Measurements from ENCODE around the gene F13A1.

F13A1 gene

DNA sequence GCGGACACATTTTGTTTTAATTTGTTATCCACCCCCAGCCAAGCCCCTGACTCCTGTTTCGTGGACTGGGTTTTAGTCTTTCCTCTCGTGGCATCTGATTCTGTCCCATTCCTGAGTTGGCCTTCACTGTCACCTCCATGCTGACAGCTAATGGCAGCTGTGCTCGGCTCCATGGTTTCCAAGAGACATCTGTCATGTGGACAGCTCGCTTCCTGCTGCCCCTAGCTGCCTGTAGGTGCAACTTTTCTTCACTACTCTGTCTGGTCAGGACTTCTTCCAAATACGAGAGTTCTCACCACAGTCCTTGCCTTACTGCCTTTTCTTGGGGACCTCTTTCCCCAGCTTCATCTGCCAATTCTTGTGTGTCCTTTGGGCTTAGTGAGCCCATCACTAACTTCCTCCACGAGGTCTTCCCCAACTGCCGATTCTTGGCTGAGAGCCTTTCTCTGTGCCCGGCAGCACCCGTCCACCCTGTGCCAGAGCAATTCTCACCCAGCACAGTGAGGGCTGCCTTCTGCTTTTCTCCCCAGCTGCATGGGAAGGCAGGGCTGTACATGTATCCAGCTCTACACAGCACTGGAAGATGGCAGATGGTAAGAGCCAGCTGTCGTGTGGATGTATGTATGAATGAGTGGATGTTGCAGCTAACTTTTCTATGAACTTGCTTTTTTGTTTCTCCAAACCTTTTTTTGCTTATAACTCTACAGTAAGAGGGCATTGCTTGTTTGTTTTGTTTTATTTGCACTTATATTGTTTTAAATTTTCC, 140.4 kb downstream of the F13A1 start:
- no peak for DNase-seq

- no peak for DNase-seq
These were observed 141.7 kb downstream of the F13A1 start for GRCh38 chr6:6178795-6179194.

DNA sequence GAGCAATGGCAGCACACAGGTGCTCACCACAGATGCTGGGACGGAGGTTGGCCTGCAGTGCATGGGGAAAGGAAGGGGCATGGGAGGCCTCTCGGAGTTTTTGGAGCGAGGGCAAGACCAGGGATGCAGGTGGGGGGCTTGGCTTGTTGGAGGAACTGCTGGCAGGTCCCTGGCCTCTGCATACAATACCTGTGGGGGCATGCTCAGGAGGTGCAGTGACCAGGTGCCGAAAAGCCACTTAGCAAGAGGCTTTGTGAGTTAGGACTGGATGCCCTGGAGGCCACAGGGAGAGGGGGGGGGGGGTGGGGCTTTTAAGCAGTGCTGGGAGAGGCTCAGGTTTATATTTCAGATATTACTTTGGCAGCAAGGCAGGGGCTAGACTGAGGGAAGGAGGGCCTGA, 142.7 kb downstream of the F13A1 start:
- DNase-seq, result no peak

DNA sequence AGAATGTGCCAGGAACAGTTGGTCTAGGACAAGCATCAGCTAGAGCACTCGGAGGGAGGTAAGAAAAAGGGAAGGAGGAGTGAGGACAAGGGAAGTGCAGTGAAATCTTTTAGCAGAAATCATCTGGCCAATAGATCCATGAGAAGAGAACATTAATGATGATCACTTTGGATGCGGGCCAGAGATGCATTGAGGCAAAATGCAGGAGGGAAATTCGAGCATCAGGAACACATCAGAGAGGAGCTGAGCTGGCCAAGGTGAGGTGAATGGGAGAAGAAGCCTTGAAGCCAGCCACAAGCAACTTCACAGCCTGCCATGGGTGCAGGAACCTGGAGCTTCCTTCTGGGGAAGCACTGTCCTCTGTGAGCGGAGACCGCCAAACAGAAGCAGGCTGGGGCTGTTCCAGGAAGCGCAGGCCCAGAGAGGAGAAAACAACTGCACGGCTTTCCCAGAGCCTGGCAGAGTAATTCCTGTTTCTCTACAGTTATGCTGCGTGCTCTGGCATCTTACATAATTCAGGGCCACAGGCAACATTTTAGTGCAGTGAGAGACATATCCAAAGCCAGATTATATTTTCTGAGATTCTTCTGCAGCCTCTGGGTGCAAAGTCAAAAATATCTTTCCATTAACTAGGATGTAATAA, 143.8 kb downstream of the F13A1 start:
- DNase-seq, result no peak

- DNase-seq, result no peak
These were observed 144.3 kb downstream of the F13A1 start for GRCh38 chr6:6176127-6176526.

DNA sequence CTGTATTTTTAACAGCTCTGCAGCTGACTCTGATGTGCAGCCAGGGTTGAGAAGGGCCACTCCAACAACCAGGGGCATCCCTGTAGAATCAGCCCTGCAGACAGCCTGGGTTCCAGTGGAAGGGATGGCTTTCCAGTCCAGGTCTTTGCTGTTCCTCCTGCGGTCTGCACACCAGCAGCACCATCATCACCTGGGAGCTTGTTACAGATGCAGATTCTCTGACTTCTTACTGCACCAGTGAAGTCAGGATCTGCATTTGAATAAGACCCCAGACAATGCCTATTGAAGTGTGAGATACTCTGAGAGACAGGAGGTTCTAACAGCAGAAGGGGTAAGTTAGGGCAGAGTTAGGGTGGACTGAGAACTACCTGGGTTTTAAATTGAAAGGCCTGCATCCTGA, 151.3 kb downstream of the F13A1 start:
- no peak for DNase-seq

DNA sequence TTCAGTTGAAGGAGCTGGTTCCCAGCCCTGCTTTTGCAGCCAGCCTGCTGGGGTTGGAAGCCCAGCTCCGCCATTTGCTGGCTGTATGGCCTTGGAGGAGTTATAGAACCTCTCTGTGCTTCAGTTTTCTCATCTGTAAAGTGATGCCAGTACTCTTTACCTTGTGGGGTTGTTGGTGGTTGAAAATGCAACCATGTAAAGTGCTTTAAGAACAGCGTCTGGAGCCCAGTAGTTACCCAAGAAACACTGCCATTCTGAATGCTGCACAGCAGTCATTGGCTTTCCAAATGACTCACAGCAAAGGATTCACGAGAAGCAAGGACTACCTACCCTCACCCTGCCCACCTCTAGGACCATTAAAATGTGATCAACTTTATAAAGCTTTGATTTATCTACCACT, 154.4 kb downstream of the F13A1 start:
- DNase-seq, result no peak

DNA sequence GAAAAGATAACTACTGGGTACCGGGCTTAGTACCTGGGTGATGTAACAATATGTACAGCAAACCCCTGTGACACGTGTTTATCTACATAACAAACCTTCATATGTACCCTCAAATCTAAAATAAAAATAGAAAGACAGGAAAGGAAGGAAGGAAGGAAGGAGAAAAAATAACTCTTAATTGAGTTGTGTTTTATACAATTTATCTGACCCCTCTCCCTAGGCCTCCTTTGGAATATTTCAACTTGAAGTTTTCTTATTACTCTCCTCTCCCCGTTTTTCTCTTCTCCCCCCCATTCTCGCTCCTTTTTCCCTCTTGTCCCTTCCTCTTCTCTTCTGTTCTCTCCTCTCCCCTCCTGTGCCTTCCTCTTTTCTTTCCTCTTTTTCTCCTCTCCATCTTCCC, 156.1 kb downstream of the F13A1 start:
- DNase-seq, result no peak

GRCh38 chr6:6154335-6154734, 166.1 kb downstream of the F13A1 start:
- no peak for DNase-seq

GRCh38 chr6:6152060-6152459, 168.4 kb downstream of the F13A1 start:
- DNase-seq, result no peak

DNA sequence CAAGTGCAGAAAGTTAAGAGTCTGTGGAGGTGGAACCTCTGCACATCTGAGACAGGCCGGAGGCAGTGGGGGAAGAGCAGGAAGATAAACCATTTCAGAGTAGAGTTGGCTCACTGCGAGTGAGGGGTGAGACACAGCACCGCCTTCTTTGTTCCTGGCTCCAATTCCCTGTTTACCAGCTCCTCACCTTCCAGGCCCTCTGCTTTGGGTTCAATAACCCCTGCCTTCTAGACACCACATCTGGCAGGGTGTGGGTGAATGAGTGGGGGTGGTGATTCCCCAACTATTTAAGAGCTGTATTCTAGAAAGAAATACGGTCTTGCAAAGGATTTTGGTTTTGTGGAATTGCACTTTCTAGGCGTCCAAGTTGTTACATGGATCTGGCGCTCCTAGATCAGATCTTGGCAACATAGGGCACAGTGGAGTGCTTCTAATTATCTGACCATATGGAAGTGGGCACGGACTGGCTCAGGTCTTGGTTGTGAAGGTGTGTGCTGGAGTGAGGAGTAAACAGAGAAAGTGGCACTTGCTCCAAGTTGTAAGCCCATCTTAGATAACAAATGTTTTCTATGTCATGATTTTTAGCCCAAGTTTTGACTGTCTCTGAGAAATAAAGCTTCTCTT, 172.2 kb downstream of the F13A1 start:
- no peak for DNase-seq

GRCh38 chr6:6131492-6132109, 188.9 kb downstream of the F13A1 start:
- no peak for DNase-seq

GRCh38 chr6:6125495-6125894, 195.0 kb downstream of the F13A1 start:
- no peak for DNase-seq

- no peak for DNase-seq
These were observed 196.7 kb downstream of the F13A1 start for GRCh38 chr6:6123803-6124202.

DNA sequence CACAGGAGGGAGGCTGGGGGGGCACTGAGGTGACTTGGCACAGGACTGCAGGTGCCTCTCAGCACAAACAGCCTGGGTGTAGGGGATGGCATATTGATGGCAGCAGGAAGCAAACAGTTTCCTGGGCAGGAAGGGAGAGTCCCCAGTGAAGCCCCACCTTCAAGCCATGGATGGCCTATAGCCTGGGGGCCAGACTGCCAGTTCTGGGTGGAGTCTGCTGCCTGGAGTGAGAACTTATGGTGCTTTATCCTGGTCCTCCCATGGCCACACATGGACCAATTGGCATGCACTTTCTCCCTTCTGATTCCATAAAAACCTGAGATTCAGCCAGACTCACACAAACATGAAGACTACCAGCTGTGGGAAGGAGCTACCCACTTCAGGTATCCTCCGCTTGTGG, 198.5 kb downstream of the F13A1 start:
- no peak for DNase-seq

DNA sequence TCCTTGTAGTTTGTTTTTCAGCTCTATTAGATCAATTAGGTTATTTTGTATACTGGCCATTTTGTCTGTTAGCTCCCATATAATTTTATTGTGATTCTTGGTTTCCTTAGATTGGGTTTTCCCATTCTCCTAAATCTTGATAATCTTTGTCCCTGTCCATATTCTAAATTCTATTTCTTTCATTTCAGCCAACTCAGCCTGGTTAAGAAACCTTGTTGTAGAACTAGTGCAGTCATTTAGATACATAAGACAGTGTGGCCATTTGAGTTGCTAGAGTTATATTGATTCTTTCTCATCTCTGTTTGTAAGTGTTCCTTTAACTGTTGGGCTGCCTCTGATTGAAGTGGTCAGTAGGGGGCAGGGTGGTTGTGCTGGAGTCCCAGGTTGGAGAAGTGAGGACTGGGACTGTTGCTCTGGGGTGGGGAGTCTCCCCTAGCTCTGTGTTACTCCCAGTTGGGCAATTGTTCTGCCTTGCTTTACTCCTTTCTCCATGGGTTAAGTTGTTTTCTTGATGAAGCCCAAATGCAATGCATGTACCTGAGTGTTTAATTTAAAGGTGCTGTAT, 214.9 kb downstream of the F13A1 start:
- DNase-seq, result no peak
